ENCODE results near the gene PIP4K2B.

GRCh38 chr17:38773258-38773657, 26.1 kb downstream of the PIP4K2B start:
- no peak for TF ChIP-seq EZH2phosphoT487 (IDR thresholded peaks at IDR 0.05; ENCODE audit: borderline replicate concordance, low read depth, low read length)
- TF ChIP-seq, protein P1, sequence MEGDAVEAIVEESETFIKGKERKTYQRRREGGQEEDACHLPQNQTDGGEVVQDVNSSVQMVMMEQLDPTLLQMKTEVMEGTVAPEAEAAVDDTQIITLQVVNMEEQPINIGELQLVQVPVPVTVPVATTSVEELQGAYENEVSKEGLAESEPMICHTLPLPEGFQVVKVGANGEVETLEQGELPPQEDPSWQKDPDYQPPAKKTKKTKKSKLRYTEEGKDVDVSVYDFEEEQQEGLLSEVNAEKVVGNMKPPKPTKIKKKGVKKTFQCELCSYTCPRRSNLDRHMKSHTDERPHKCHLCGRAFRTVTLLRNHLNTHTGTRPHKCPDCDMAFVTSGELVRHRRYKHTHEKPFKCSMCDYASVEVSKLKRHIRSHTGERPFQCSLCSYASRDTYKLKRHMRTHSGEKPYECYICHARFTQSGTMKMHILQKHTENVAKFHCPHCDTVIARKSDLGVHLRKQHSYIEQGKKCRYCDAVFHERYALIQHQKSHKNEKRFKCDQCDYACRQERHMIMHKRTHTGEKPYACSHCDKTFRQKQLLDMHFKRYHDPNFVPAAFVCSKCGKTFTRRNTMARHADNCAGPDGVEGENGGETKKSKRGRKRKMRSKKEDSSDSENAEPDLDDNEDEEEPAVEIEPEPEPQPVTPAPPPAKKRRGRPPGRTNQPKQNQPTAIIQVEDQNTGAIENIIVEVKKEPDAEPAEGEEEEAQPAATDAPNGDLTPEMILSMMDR (conservative IDR thresholded peaks at IDR 0.05; ENCODE audit: low read length) = no peak

Data from OCI-LY7 (cell line).